OCI-LY1 (cell line): ENCODE data around the gene PHF8.

Experiments used
- H2AFZ ChIP-seq: fragments of 200-600 bp; sonication (generic), shearing (Covaris generic); 2 replicates; pipeline ENCODE4 v1.6.0; 2014; ENCODE audit warnings: antibody characterized with exemption, mild to moderate bottlenecking, low read length
- H3F3A ChIP-seq: fragments of 200-600 bp; sonication (generic), shearing (Covaris generic); 2 replicates; pipeline ENCODE4 v1.6.0; 2014; ENCODE audit warnings: mild to moderate bottlenecking, antibody characterized with exemption, low read length, moderate library complexity; ENCODE audit not compliant: insufficient read depth
- H3K27ac ChIP-seq: fragments of 200-600 bp; sonication (generic); 2 replicates; pipeline ENCODE4 v1.5.1; 2014; ENCODE audit warnings: low read length, mixed run types, mild to moderate bottlenecking, low read depth; ENCODE audit not compliant: poor library complexity, severe bottlenecking
- H3K27me3 ChIP-seq: fragments of 200-600 bp; sonication (generic); 2 replicates; pipeline ENCODE4 v1.6.0; 2014; ENCODE audit warnings: antibody characterized with exemption, mild to moderate bottlenecking, low read length, moderate library complexity; ENCODE audit not compliant: insufficient read depth
- H3K36me3 ChIP-seq: fragments of 200-600 bp; sonication (generic); 2 replicates; pipeline ENCODE4 v1.6.1; 2014; ENCODE audit warnings: mild to moderate bottlenecking, antibody characterized with exemption, low read length, moderate library complexity, mixed read lengths; ENCODE audit not compliant: insufficient read depth
- H3K4me1 ChIP-seq: fragments of 200-600 bp; sonication (generic); 2 replicates; pipeline ENCODE4 v1.5.1; 2014; ENCODE audit warnings: mild to moderate bottlenecking, low read length, moderate library complexity; ENCODE audit not compliant: insufficient read depth, severe bottlenecking
- H3K4me2 ChIP-seq: fragments of 200-600 bp; sonication (generic), shearing (Covaris generic); 2 replicates; pipeline ENCODE4 v1.6.1; 2014; ENCODE audit warnings: low read length
- H3K4me3 ChIP-seq: fragments of 200-600 bp; sonication (generic); 2 replicates; pipeline ENCODE4 v1.5.1; 2014; ENCODE audit warnings: low read length, low read depth, mild to moderate bottlenecking, mixed read lengths; ENCODE audit not compliant: poor library complexity, severe bottlenecking
- H3K79me2 ChIP-seq: fragments of 200-600 bp; shearing (Covaris generic); 2 replicates; pipeline ENCODE4 v1.6.1; 2016; ENCODE audit warnings: mixed run types, low read length, mixed read lengths; ENCODE audit not compliant: insufficient read depth
- H3K9ac ChIP-seq: fragments of 200-600 bp; sonication (generic), shearing (Covaris generic); 2 replicates; pipeline ENCODE4 v1.6.1; 2014; ENCODE audit warnings: mild to moderate bottlenecking, low read length, mixed read lengths
- H3K9me2 ChIP-seq: fragments of 200-600 bp; sonication (generic), shearing (Covaris generic); 2 replicates; pipeline ENCODE4 v1.6.1; 2014; ENCODE audit warnings: low read depth, mild to moderate bottlenecking, low read length, mixed read lengths
- H3K9me3 ChIP-seq: fragments of 200-600 bp; shearing (Covaris generic); 2 replicates; pipeline ENCODE4 v1.6.1; 2014; ENCODE audit warnings: low read length, mixed read lengths
- H4K20me1 ChIP-seq: fragments of 200-600 bp; sonication (generic), shearing (Covaris generic); 2 replicates; pipeline ENCODE4 v1.6.0; 2016; ENCODE audit warnings: mild to moderate bottlenecking, low read length; ENCODE audit not compliant: insufficient read depth
- EZH2 ChIP-seq: fragments of 200-600 bp; sonication (generic), shearing (Covaris generic); IDR thresholded peaks from 2 replicates; pipeline ENCODE4 v1.8.0; 2017; ENCODE audit warnings: borderline replicate concordance, mixed run types, mild to moderate bottlenecking, antibody characterized with exemption, low read length, moderate library complexity, mixed read lengths
- TF ChIP-seq, protein P1 (sequence below): fragments of 200-600 bp; sonication (generic), shearing (Covaris generic); IDR thresholded peaks from 2 replicates; pipeline ENCODE4 v1.5.1; 2017; ENCODE audit warnings: mild to moderate bottlenecking, antibody characterized with exemption, low read length, moderate library complexity, mixed read lengths

Gene PHF8

GRCh38 chrX:53984895-53985294 is 59.4 kb downstream of the PHF8 start:
- no peaks in the 10 kb centered on the region for H3K79me2 ChIP-seq
- no peak overlapping the region for H3K27ac ChIP-seq
- no peak overlapping the region for H3K4me3 ChIP-seq
- H3F3A ChIP-seq: no peaks in the 10 kb centered on the region
- TF ChIP-seq, protein P1, sequence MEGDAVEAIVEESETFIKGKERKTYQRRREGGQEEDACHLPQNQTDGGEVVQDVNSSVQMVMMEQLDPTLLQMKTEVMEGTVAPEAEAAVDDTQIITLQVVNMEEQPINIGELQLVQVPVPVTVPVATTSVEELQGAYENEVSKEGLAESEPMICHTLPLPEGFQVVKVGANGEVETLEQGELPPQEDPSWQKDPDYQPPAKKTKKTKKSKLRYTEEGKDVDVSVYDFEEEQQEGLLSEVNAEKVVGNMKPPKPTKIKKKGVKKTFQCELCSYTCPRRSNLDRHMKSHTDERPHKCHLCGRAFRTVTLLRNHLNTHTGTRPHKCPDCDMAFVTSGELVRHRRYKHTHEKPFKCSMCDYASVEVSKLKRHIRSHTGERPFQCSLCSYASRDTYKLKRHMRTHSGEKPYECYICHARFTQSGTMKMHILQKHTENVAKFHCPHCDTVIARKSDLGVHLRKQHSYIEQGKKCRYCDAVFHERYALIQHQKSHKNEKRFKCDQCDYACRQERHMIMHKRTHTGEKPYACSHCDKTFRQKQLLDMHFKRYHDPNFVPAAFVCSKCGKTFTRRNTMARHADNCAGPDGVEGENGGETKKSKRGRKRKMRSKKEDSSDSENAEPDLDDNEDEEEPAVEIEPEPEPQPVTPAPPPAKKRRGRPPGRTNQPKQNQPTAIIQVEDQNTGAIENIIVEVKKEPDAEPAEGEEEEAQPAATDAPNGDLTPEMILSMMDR: no peak
- no peak for TF ChIP-seq EZH2
- H3K36me3 ChIP-seq: peaks cover 56% of the 10 kb centered on the region
- no peaks in the 10 kb centered on the region for H4K20me1 ChIP-seq
- H3K4me2 ChIP-seq: no peak overlapping the region
- no peaks in the 10 kb centered on the region for H3K9me3 ChIP-seq
- no peaks in the 10 kb centered on the region for H3K9me2 ChIP-seq
- no peaks in the 10 kb centered on the region for H3K4me1 ChIP-seq
- H2AFZ ChIP-seq: no peak overlapping the region
- no peaks in the 10 kb centered on the region for H3K27me3 ChIP-seq
- no peak overlapping the region for H3K9ac ChIP-seq

DNA sequence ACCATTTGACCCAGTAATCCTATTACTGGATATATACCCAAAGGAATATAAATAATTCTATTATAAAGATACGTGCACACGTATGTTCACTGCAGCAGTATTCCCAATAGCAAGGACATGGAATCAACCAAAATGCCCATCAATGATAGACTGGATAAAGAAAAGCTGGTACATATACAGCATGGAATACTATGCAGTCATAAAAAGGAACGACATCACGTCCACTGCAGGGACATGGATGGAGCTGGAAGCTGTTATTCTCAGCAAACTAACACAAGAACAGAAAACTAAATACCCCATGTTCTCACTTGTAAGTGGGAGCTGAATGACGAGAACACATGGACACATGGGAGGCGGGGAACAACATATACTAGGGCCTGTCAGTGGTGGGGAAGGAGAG is 69.7 kb downstream of the PHF8 start:
- Histone ChIP-seq H3K9me3 (no peaks in the 10 kb centered on the region), H3K4me3 (no peak overlapping the region), H4K20me1 (no peaks in the 10 kb centered on the region), H3K27ac (no peak overlapping the region), H2AFZ (no peak overlapping the region), H3K79me2 (no peaks in the 10 kb centered on the region), H3K9ac (no peak overlapping the region), H3K9me2 (no peaks in the 10 kb centered on the region), H3F3A (no peaks in the 10 kb centered on the region), H3K4me1 (no peaks in the 10 kb centered on the region), H3K36me3 (peaks cover 40% of the 10 kb centered on the region), H3K4me2 (no peak overlapping the region), H3K27me3 (no peaks in the 10 kb centered on the region)
- TF ChIP-seq EZH2: no peak
- TF ChIP-seq, protein P1: no peak

- H3K27me3 ChIP-seq: no peaks in the 10 kb centered on the region
- no peak for TF ChIP-seq EZH2
- TF ChIP-seq, protein P1: no peak
- no peak overlapping the region for H3K9ac ChIP-seq
- no peak overlapping the region for H3K27ac ChIP-seq
- peaks cover 35% of the 10 kb centered on the region for H3K36me3 ChIP-seq
- no peaks in the 10 kb centered on the region for H3F3A ChIP-seq
- no peaks in the 10 kb centered on the region for H3K4me1 ChIP-seq
- no peak overlapping the region for H3K4me2 ChIP-seq
- H3K9me3 ChIP-seq: no peaks in the 10 kb centered on the region
- H3K79me2 ChIP-seq: no peaks in the 10 kb centered on the region
- no peak overlapping the region for H3K4me3 ChIP-seq
- no peaks in the 10 kb centered on the region for H4K20me1 ChIP-seq
- no peak overlapping the region for H2AFZ ChIP-seq
- no peaks in the 10 kb centered on the region for H3K9me2 ChIP-seq
Observed at GRCh38 chrX:53969540-53969939, 74.7 kb downstream of the PHF8 start.
